Anterior cingulate cortex (tissue), 58 donors: ENCODE measurements around the gene ZNF81.
"Not testable (repeated sequence)": the region's sequence is repeated elsewhere in the genome, so short reads cannot be mapped to it uniquely, and the experiment has no call there.

Source experiments
- DNase-seq, 58 donors: peaks; one replicate each; lab custom pipeline; 2025; lab: John Stamatoyannopoulos, UW

The ZNF81 gene

GRCh38 chrX:47836164-47837072 is at the start of gene ZNF81:
Gene ZNF81, plus strand, starts transcription at chrX:47836902. Its CDS starts 9,366 bp downstream, at chrX:47846268.
- DNase-seq = peak; percentile 42 to 94 (median 88)

- DNase-seq = no peak
Observed at GRCh38 chrX:47796433-47796906, 40.2 kb upstream of the ZNF81 start.

GRCh38 chrX:47797084-47797483 is 39.6 kb upstream of the ZNF81 start:
- no peak for DNase-seq

GRCh38 chrX:47798861-47799260 is 37.8 kb upstream of the ZNF81 start:
- DNase-seq = no peak

- no peak for DNase-seq
Observed at GRCh38 chrX:47802589-47802988, 34.1 kb upstream of the ZNF81 start.

GRCh38 chrX:47803103-47803502 is 33.6 kb upstream of the ZNF81 start:
- not testable (repeated sequence) for DNase-seq

- DNase-seq = no peak
Observed at GRCh38 chrX:47804315-47804714, 32.4 kb upstream of the ZNF81 start.

- DNase-seq = not testable (repeated sequence)
Observed at GRCh38 chrX:47805844-47806243, 30.9 kb upstream of the ZNF81 start.

GRCh38 chrX:47806415-47807271 is 30.1 kb upstream of the ZNF81 start:
- not testable (repeated sequence) for DNase-seq

- not testable (repeated sequence) for DNase-seq
Observed at GRCh38 chrX:47807272-47807538, 29.5 kb upstream of the ZNF81 start.

GRCh38 chrX:47807548-47807947 is 29.2 kb upstream of the ZNF81 start:
- no peak for DNase-seq

GRCh38 chrX:47808904-47809788 is 27.6 kb upstream of the ZNF81 start:
- DNase-seq = no peak

GRCh38 chrX:47814851-47815250 is 21.9 kb upstream of the ZNF81 start:
- no peak for DNase-seq

GRCh38 chrX:47815901-47816845 is 20.5 kb upstream of the ZNF81 start:
- no peak for DNase-seq

GRCh38 chrX:47817421-47817820 is 19.3 kb upstream of the ZNF81 start:
- DNase-seq = no peak

GRCh38 chrX:47817897-47818296 is 18.8 kb upstream of the ZNF81 start:
- DNase-seq = no peak

- no peak for DNase-seq
Observed at GRCh38 chrX:47828984-47829383, 7.7 kb upstream of the ZNF81 start.

GRCh38 chrX:47831788-47832187 is 4.9 kb upstream of the ZNF81 start:
- peak in 7 of 58 donors; percentile 0 to 8 (median 1) for DNase-seq

- DNase-seq = no peak
Observed at GRCh38 chrX:47838361-47838760, 1.7 kb downstream of the ZNF81 start.
